ENCODE measurements around the gene DPYD.

Gene DPYD

GRCh38 chr1:97174039-97174704 is 746.7 kb downstream of the DPYD start:
- no peak for DNase-seq

GRCh38 chr1:97170300-97170699 is 750.5 kb downstream of the DPYD start:
- DNase-seq: no peak

- DNase-seq: no peak
Measured at GRCh38 chr1:97168056-97168455, 752.8 kb downstream of the DPYD start.

- DNase-seq: no peak
Measured at GRCh38 chr1:97167246-97167645, 753.6 kb downstream of the DPYD start.

GRCh38 chr1:97166626-97167025 is 754.2 kb downstream of the DPYD start:
- DNase-seq: no peak

GRCh38 chr1:97164276-97164639 is 756.6 kb downstream of the DPYD start:
- no peak for DNase-seq

GRCh38 chr1:97163591-97164275 is 757.1 kb downstream of the DPYD start:
- no peak for DNase-seq

GRCh38 chr1:97160818-97161217 is 760.0 kb downstream of the DPYD start:
- no peak for DNase-seq

- DNase-seq: no peak
Measured at GRCh38 chr1:97159342-97159741, 761.5 kb downstream of the DPYD start.

- no peak for DNase-seq
Measured at GRCh38 chr1:97158691-97159096, 762.1 kb downstream of the DPYD start.

- DNase-seq: no peak
Measured at GRCh38 chr1:97157991-97158390, 762.8 kb downstream of the DPYD start.

- no peak for DNase-seq
Measured at GRCh38 chr1:97151651-97152050, 769.2 kb downstream of the DPYD start.

GRCh38 chr1:97145321-97145956 is 775.4 kb downstream of the DPYD start:
- DNase-seq: no peak

GRCh38 chr1:97144527-97144926 is 776.3 kb downstream of the DPYD start:
- DNase-seq: no peak

- no peak for DNase-seq
Measured at GRCh38 chr1:97143236-97143882, 777.5 kb downstream of the DPYD start.

- DNase-seq: no peak
Measured at GRCh38 chr1:97140611-97141010, 780.2 kb downstream of the DPYD start.

GRCh38 chr1:97139512-97139911 is 781.3 kb downstream of the DPYD start:
- no peak for DNase-seq

GRCh38 chr1:97138515-97139032 is 782.3 kb downstream of the DPYD start:
- DNase-seq: no peak

GRCh38 chr1:97137862-97138514 is 782.8 kb downstream of the DPYD start:
- DNase-seq: no peak

- DNase-seq: no peak
Measured at GRCh38 chr1:97136996-97137395, 783.8 kb downstream of the DPYD start.

- DNase-seq: no peak
Measured at GRCh38 chr1:97135972-97136371, 784.9 kb downstream of the DPYD start.

- DNase-seq: no peak
Measured at GRCh38 chr1:97128426-97128825, 792.4 kb downstream of the DPYD start.

All from GOT3 (cell line).